ENCODE measurements around the gene INO80.
"Not testable (repeated sequence)": the region's sequence is repeated elsewhere in the genome, so short reads cannot be mapped to it uniquely, and the experiment has no call there.

The INO80 gene

DNA sequence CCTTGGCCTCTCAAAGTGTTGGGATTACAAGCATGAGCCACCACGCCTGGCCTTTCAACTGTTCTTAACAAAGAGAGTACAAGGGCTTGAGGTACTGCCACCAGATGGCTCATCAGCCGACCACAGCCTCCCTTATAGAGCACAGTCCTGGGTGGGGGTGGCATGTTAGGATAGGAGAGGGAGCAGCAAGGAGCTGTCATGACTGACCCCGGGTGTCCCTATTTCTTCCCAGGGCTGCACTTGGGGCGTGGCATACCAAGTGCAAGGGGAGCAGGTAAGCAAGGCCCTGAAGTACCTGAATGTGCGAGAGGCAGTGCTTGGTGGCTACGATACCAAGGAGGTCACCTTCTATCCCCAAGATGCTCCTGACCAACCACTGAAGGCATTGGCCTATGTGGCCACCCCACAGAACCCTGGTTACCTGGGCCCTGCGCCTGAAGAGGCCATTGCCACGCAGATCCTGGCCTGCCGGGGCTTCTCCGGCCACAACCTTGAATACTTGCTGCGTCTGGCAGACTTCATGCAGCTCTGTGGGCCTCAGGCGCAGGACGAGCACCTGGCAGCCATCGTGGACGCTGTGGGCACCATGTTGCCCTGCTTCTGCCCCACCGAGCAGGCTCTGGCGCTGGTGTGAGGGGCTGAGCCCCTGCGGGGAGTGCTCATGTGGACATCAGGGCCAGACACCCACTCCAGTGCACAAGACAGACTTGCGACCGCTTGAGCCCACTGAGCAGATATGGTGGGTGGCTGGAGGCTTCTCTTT lies 160.8 kb downstream of the INO80 start:
- TF ChIP-seq CTCF (IDR thresholded peaks at IDR 0.05; ENCODE audit: low read depth, low read length, missing control alignments) = no peak
- DNase-seq (ENCODE audit: extremely low read depth, low read depth) = no peak
- H3K4me3 ChIP-seq (replicated peaks; ENCODE audit: low read depth, low read length) = no peak overlapping the region

- H3K4me3 ChIP-seq (replicated peaks; ENCODE audit: low read depth, low read length) = peak overlapping the region; percentile 56
- not testable (repeated sequence) for DNase-seq (ENCODE audit: extremely low read depth, low read depth)
These were observed 161.8 kb downstream of the INO80 start for GRCh38 chr15:40954158-40954848.

- H3K4me3 ChIP-seq (replicated peaks; ENCODE audit: low read depth, low read length) = peak overlapping the region; percentile 56
- TF ChIP-seq CTCF (IDR thresholded peaks at IDR 0.05; ENCODE audit: low read depth, low read length, missing control alignments) = no peak
- DNase-seq (ENCODE audit: extremely low read depth, low read depth) = no peak
These were observed 162.4 kb downstream of the INO80 start for GRCh38 chr15:40953713-40954074.

- DNase-seq (ENCODE audit: extremely low read depth, low read depth) = peak; percentile 73
- no peak for TF ChIP-seq CTCF (IDR thresholded peaks at IDR 0.05; ENCODE audit: low read depth, low read length, missing control alignments)
- peak within 1 kb of the TSS; percentile 56 for H3K4me3 ChIP-seq (replicated peaks; ENCODE audit: low read depth, low read length)
These were observed 163.0 kb downstream of the INO80 start, which contains the start of gene CHAC1 for GRCh38 chr15:40952901-40953712. CHAC1 (plus strand) TSS chr15:40953471; CDS start chr15:40953584, 113 bp downstream.

- H3K4me3 ChIP-seq (replicated peaks; ENCODE audit: low read depth, low read length) = peak overlapping the region; percentile 56
- DNase-seq (ENCODE audit: extremely low read depth, low read depth) = no peak
These were observed 163.7 kb downstream of the INO80 start for GRCh38 chr15:40952301-40952900.

DNA sequence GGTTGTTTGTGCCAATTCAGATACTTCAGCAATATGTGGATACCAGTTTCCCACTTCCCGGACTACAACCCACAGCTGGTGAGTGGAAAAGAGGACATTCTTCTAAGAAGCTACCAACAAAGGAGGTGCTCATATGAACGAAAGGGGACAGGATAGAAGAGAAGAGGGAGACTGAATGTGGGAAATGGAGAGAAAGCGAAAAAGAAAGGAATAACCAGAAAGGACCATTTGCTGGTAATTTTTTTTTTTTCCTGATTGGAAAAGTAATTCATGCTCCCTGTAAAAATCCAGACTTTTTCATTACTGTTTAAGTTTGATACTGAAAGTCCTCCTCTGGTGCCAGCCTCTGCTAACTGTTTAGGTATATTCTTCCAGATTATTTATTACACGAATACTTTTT lies 164.3 kb downstream of the INO80 start:
- DNase-seq (ENCODE audit: extremely low read depth, low read depth) = no peak
- H3K4me3 ChIP-seq (replicated peaks; ENCODE audit: low read depth, low read length) = no peak overlapping the region
- no peak for TF ChIP-seq CTCF (IDR thresholded peaks at IDR 0.05; ENCODE audit: low read depth, low read length, missing control alignments)

More at GRCh38 chr15:40952301-40952900, 163.7 kb downstream of the INO80 start:
- no peak for TF ChIP-seq CTCF (IDR thresholded peaks at IDR 0.05; ENCODE audit: low read depth, low read length, missing control alignments)

All from HFF-Myc (cell line).